IMR-90 (cell line): ENCODE data around the gene FAM32A. TPM values are rescaled to one million over a fixed set of nuclear protein-coding genes. Genes with fewer than 3 reads are reported as not detected.

Experiments
- ATAC-seq: fragments of 200-7000 bp; cut with Tn5 transposase; 2 replicates; pipeline ENCODE4 v1.9.1; 2020; ENCODE audit warnings: low read depth, mild to moderate bottlenecking, moderate library complexity
- BruUV-seq: library from RNA; stranded (reverse); fragments of 400-500 nt; replicated peaks from 2 replicates; lab custom pipeline; 2021; lab: Mats Ljungman, UMichigan
- CTCF ChIA-PET: fragments of 300-600 bp; formaldehyde crosslinking; extraction: SDS; loops from one replicate; lab custom pipeline; 2021; ENCODE audit warnings: antibody characterized with exemption; lab: Yijun Ruan, JAX
- POLR2A ChIA-PET: fragments of 300-600 bp; sonication (Branson Sonifier 250); formaldehyde crosslinking; loops from one replicate; lab custom pipeline; 2022; ENCODE audit warnings: antibody characterized with exemption; ENCODE audit not compliant: unreplicated experiment; lab: Charles Lee
- DNase-seq: peaks from one replicate; pipeline ENCODE4 v3.0.0; 2013
- H2AFZ ChIP-seq: replicated peaks from 2 replicates; pipeline ENCODE3; 2013; ENCODE audit warnings: low read length, mild to moderate bottlenecking; ENCODE audit not compliant: poor library complexity
- H2AK5ac ChIP-seq: 2 replicates; pipeline ENCODE4 v1.6.1; 2013; ENCODE audit warnings: low read depth, low read length, inconsistent platforms
- H2AK9ac ChIP-seq: replicated peaks from 2 replicates; pipeline ENCODE3; 2013; ENCODE audit warnings: mild to moderate bottlenecking, low read depth, low read length, moderate library complexity; ENCODE audit not compliant: poor library complexity
- H2BK120ac ChIP-seq: 2 replicates; pipeline ENCODE4 v1.6.1; 2013; ENCODE audit warnings: low read depth, low read length, inconsistent platforms
- H2BK15ac ChIP-seq: 3 replicates; pipeline ENCODE4 v1.6.1; 2013; ENCODE audit warnings: low read depth, low read length, inconsistent platforms
- H2BK20ac ChIP-seq: 2 replicates; pipeline ENCODE4 v1.6.1; 2013; ENCODE audit warnings: low read depth, mild to moderate bottlenecking, inconsistent platforms, low read length, moderate library complexity
- H2BK5ac ChIP-seq: 2 replicates; pipeline ENCODE4 v1.6.1; 2013; ENCODE audit warnings: mild to moderate bottlenecking, low read depth, low read length, inconsistent platforms; ENCODE audit not compliant: poor library complexity, severe bottlenecking
- H3K14ac ChIP-seq: replicated peaks from 2 replicates; pipeline ENCODE4 v1.6.1; 2013; ENCODE audit warnings: low read depth, low read length, inconsistent platforms
- H3K18ac ChIP-seq: 2 replicates; pipeline ENCODE4 v1.6.1; 2013; ENCODE audit warnings: low read depth, low read length, control low read depth
- H3K23ac ChIP-seq: 2 replicates; pipeline ENCODE4 v1.6.1; 2013; ENCODE audit warnings: low read depth, low read length, inconsistent platforms
- H3K27ac ChIP-seq: 2 replicates; pipeline ENCODE4 v1.5.1; 2013; ENCODE audit warnings: mild to moderate bottlenecking, control low read depth, low read length; ENCODE audit not compliant: insufficient read depth
- H3K27me3 ChIP-seq: 2 replicates; pipeline ENCODE4 v1.6.1; 2013; ENCODE audit warnings: low read length; ENCODE audit not compliant: control insufficient read depth, insufficient read depth
- H3K36me3 ChIP-seq: 2 replicates; pipeline ENCODE4 v1.6.1; 2013; ENCODE audit warnings: low read length, mixed read lengths; ENCODE audit not compliant: control insufficient read depth, insufficient read depth
- H3K4ac ChIP-seq: 2 replicates; pipeline ENCODE4 v1.6.1; 2013; ENCODE audit warnings: low read depth, low read length, inconsistent platforms
- H3K4me1 ChIP-seq: 2 replicates; pipeline ENCODE4 v1.6.1; 2013; ENCODE audit warnings: low read length, mixed read lengths; ENCODE audit not compliant: control insufficient read depth, insufficient read depth
- H3K4me2 ChIP-seq: 2 replicates; pipeline ENCODE4 v1.6.1; 2013; ENCODE audit warnings: low read depth, mild to moderate bottlenecking, control low read depth, low read length, moderate library complexity
- H3K4me3 ChIP-seq: 2 replicates; pipeline ENCODE4 v1.5.1; 2013; ENCODE audit warnings: low read depth, mild to moderate bottlenecking, control low read depth, low read length, moderate library complexity; ENCODE audit not compliant: insufficient read depth
- H3K56ac ChIP-seq: 2 replicates; pipeline ENCODE4 v1.6.1; 2013; ENCODE audit warnings: low read length, inconsistent platforms; ENCODE audit not compliant: insufficient read depth; ENCODE audit errors: extremely low read depth
- H3K79me1 ChIP-seq, 2 experiments: 2 replicates each; pipeline ENCODE4 v1.6.1; 2013; ENCODE audit warnings: low read length in 2 of 2, inconsistent platforms in 1 of 2, low read depth in 1 of 2
- H3K9ac ChIP-seq: 2 replicates; pipeline ENCODE4 v1.6.1; 2013; ENCODE audit warnings: low read depth, low read length, control low read depth
- H3K9me1 ChIP-seq: 2 replicates; pipeline ENCODE4 v1.6.1; 2013; ENCODE audit warnings: low read length, inconsistent platforms; ENCODE audit not compliant: insufficient read depth
- H3K9me3 ChIP-seq: 2 replicates; pipeline ENCODE4 v1.6.1; 2013; ENCODE audit warnings: low read length; ENCODE audit not compliant: control insufficient read depth, insufficient read depth
- H4K20me1 ChIP-seq: 2 replicates; pipeline ENCODE4 v1.6.1; 2013; ENCODE audit warnings: low read length, inconsistent platforms; ENCODE audit not compliant: insufficient read depth
- H4K5ac ChIP-seq: 2 replicates; pipeline ENCODE4 v1.6.1; 2013; ENCODE audit warnings: mild to moderate bottlenecking, low read depth, low read length, control low read depth
- H4K8ac ChIP-seq, 2 experiments: 2 replicates each; pipeline ENCODE4 v1.6.1; 2013; ENCODE audit warnings: low read depth in 2 of 2, low read length in 2 of 2, control low read depth in 1 of 2, inconsistent platforms in 1 of 2
- H4K91ac ChIP-seq: 2 replicates; pipeline ENCODE4 v1.6.1; 2013; ENCODE audit warnings: low read depth, low read length, inconsistent platforms; ENCODE audit not compliant: insufficient read depth
- BHLHE40 ChIP-seq: fragments of 150-350 bp; IDR thresholded peaks from 2 replicates; pipeline ENCODE4 v1.6.1; 2016; ENCODE audit warnings: mild to moderate bottlenecking, low read depth, low read length
- CEBPB ChIP-seq: IDR thresholded peaks from 2 replicates; pipeline ENCODE4 v1.6.1; 2012; ENCODE audit warnings: low read depth, low read length, improper control_type of control experiment
- CHD1 ChIP-seq: IDR thresholded peaks from 2 replicates; pipeline ENCODE4 v1.6.1; 2012; ENCODE audit warnings: low read depth, low read length, improper control_type of control experiment
- FOS ChIP-seq: fragments of 150-350 bp; IDR thresholded peaks from 2 replicates; pipeline ENCODE4 v1.6.1; 2016; ENCODE audit warnings: low read depth, low read length
- MAFK ChIP-seq: IDR thresholded peaks from 2 replicates; pipeline ENCODE4 v1.6.1; 2012; ENCODE audit warnings: low read depth, low read length, improper control_type of control experiment
- MAZ ChIP-seq: IDR thresholded peaks from 2 replicates; pipeline ENCODE4 v1.6.1; 2012; ENCODE audit warnings: low read depth, mild to moderate bottlenecking, low read length, improper control_type of control experiment, moderate library complexity, borderline replicate concordance
- MXI1 ChIP-seq: IDR thresholded peaks from 2 replicates; pipeline ENCODE4 v1.6.1; 2012; ENCODE audit warnings: low read depth, mild to moderate bottlenecking, low read length, moderate library complexity, borderline replicate concordance
- NFE2L2 ChIP-seq: fragments of 150-350 bp; IDR thresholded peaks from 2 replicates; pipeline ENCODE4 v1.6.1; 2016; ENCODE audit warnings: low read depth, mild to moderate bottlenecking, low read length
- POLR2A ChIP-seq: IDR thresholded peaks from 2 replicates; pipeline ENCODE4 v1.6.1; 2012; ENCODE audit warnings: mild to moderate bottlenecking, low read depth, low read length
- RAD21 ChIP-seq: IDR thresholded peaks from 2 replicates; pipeline ENCODE4 v1.6.1; 2012; ENCODE audit warnings: low read length, improper control_type of control experiment
- RCOR1 ChIP-seq: IDR thresholded peaks from 2 replicates; pipeline ENCODE4 v1.6.1; 2012; ENCODE audit warnings: mild to moderate bottlenecking, low read length, improper control_type of control experiment; ENCODE audit not compliant: insufficient replicate concordance
- RFX5 ChIP-seq: IDR thresholded peaks from 2 replicates; pipeline ENCODE4 v1.8.0; 2012; ENCODE audit warnings: low read depth, mild to moderate bottlenecking, low read length, moderate library complexity
- SMC3 ChIP-seq: fragments of 150-350 bp; IDR thresholded peaks from 2 replicates; pipeline ENCODE4 v1.6.1; 2016; ENCODE audit warnings: low read depth, mild to moderate bottlenecking, antibody characterized with exemption, low read length, moderate library complexity
- USF2 ChIP-seq: fragments of 150-350 bp; IDR thresholded peaks from 2 replicates; pipeline ENCODE4 v1.6.1; 2017; ENCODE audit warnings: mild to moderate bottlenecking, antibody characterized with exemption, low read length, low read depth
- WGBS, 2 experiments: methylation state at CpG; one replicate each; pipeline versions ENCODE4 v1.1.5 to v1.1.7; 2013; ENCODE audit warnings: missing lambda C conversion rate in 2 of 2; ENCODE audit not compliant: insufficient read length in 1 of 2; ENCODE audit errors: extremely low coverage in 2 of 2; 5-methylcytosine and 5-hydroxymethylcytosine counted together
- dilution Hi-C: fragments of 300-500 bp; cut with HindIII; formaldehyde crosslinking; loops from one replicate; pipeline ENCODE4 v1.14.3; 2018; ENCODE audit warnings: low sequenced_read_pairs; ENCODE audit not compliant: unreplicated experiment
- in situ Hi-C: fragments of 300-500 bp; cut with MboI; formaldehyde crosslinking; loops from 3 replicates; pipeline ENCODE4 v1.14.3; 2019; ENCODE audit warnings: low sequenced_read_pairs, inconsistent platforms, mixed read lengths
- intact Hi-C: fragments of 100-400 bp; cut with micrococcal nuclease; formaldehyde crosslinking; loops from 2 replicates; pipeline ENCODE4 v1.10.0; 2022
- polyA plus RNA-seq, 3 experiments: library from polyadenylated mRNA; depleted of rRNA; stranded (reverse); fragments of >200 nt; gene quantifications; 2 replicates each; pipeline ENCODE4 v1.2.3, GENCODE V29; 2012; ENCODE audit warnings: low replicate concordance in 1 of 3
- total RNA-seq: library from RNA; depleted of rRNA; stranded (reverse); fragments of >200 nt; gene quantifications from 2 replicates; pipeline ENCODE4 v1.2.3, GENCODE V29; 2012
- TF ChIP-seq, protein P1 (sequence below): fragments of 150-350 bp; IDR thresholded peaks from 2 replicates; pipeline ENCODE4 v1.6.1; 2016; ENCODE audit warnings: low read depth, mild to moderate bottlenecking, low read length, moderate library complexity, borderline replicate concordance
- TF ChIP-seq, protein P2 (sequence below): conservative IDR thresholded peaks from 2 replicates; pipeline ENCODE4 v1.5.1; 2012; ENCODE audit warnings: mild to moderate bottlenecking, low read depth, low read length, improper control_type of control experiment

The FAM32A gene
- total and polyA plus RNA-seq, 2 of the 4 experiments (the other 2 are of a cell fraction), result 99.5 to 130 TPM

DNA sequence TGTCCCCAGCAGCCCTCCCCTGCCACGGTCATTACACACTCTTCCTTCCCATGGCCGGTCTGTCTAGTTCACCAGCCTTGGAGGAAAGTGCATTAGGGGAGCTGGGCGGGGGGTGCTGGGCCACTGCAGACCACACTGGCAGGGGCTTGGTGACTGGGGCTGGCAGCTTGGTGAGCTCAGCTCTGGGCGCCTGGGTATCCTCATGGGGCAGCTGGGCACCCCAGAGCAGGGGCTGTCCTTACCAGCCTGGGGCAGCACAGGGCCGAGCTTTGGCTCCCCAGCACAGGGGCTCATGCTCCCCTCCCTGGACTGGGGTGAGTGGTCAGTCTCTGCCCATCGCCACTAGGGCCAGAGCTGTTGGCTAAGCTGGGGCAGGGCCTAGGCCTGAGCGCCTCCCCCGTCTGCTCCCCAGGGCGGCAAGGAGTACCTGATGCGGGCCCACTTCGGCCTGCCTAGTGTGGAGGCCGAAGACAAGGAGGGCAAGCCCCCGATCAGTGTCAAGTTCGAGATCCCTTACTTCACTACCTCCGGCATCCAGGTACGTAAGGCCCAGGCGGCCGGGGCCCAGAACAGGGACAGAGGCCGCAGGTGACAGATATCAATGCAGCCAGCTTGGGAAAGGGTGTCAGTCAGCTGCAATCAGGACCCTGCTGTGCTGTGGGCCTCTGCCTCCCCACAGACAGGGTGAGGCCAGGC lies 48.0 kb downstream of the FAM32A start:
- peaks cover 11 to 15% of the 10 kb centered on the region in 2 experiments; a peak in 3 of 4 replicates for H3K79me1 ChIP-seq
- H3K9me3 ChIP-seq, result no peaks in the 10 kb centered on the region
- H3K23ac ChIP-seq, result no peak overlapping the region
- H3K4ac ChIP-seq, result no peak overlapping the region
- H3K18ac ChIP-seq, result no peak overlapping the region
- H2BK20ac ChIP-seq, result no peak overlapping the region
- no peaks in the 10 kb centered on the region for H3K27me3 ChIP-seq
- H4K91ac ChIP-seq, result no peak overlapping the region
- no peaks in the 10 kb centered on the region for H3K4me1 ChIP-seq
- ChIA-PET CTCF (no interaction called here), POLR2A (no interaction called here)
- no peaks in the 10 kb centered on the region; the same call in 1 of the 2 replicates for H3K9me1 ChIP-seq
- intact Hi-C loops (no loop called here), in situ Hi-C loops (no loop called here), dilution Hi-C loops (no loop called here)
- H2AK9ac ChIP-seq, result peak overlapping the region; percentile 28
- no peak overlapping the region for H2AK5ac ChIP-seq
- no peak overlapping the region for H3K56ac ChIP-seq
- no peak overlapping the region for H3K4me3 ChIP-seq
- H3K9ac ChIP-seq, result no peak overlapping the region
- H2BK5ac ChIP-seq, result no peak overlapping the region
- H4K20me1 ChIP-seq, result peaks cover 5% of the 10 kb centered on the region; the same call in 1 of the 2 replicates
- ATAC-seq, result no peak
- no peak overlapping the region for H3K27ac ChIP-seq
- no peak overlapping the region for H3K14ac ChIP-seq
- no peak for DNase-seq
- TF ChIP-seq USF2, result no peak
- TF ChIP-seq, protein P1, sequence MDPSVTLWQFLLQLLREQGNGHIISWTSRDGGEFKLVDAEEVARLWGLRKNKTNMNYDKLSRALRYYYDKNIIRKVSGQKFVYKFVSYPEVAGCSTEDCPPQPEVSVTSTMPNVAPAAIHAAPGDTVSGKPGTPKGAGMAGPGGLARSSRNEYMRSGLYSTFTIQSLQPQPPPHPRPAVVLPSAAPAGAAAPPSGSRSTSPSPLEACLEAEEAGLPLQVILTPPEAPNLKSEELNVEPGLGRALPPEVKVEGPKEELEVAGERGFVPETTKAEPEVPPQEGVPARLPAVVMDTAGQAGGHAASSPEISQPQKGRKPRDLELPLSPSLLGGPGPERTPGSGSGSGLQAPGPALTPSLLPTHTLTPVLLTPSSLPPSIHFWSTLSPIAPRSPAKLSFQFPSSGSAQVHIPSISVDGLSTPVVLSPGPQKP, result no peak
- TF ChIP-seq CEBPB, result no peak
- no peak for TF ChIP-seq RFX5
- TF ChIP-seq MAFK, result no peak
- TF ChIP-seq, protein P2, sequence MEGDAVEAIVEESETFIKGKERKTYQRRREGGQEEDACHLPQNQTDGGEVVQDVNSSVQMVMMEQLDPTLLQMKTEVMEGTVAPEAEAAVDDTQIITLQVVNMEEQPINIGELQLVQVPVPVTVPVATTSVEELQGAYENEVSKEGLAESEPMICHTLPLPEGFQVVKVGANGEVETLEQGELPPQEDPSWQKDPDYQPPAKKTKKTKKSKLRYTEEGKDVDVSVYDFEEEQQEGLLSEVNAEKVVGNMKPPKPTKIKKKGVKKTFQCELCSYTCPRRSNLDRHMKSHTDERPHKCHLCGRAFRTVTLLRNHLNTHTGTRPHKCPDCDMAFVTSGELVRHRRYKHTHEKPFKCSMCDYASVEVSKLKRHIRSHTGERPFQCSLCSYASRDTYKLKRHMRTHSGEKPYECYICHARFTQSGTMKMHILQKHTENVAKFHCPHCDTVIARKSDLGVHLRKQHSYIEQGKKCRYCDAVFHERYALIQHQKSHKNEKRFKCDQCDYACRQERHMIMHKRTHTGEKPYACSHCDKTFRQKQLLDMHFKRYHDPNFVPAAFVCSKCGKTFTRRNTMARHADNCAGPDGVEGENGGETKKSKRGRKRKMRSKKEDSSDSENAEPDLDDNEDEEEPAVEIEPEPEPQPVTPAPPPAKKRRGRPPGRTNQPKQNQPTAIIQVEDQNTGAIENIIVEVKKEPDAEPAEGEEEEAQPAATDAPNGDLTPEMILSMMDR, result no peak
- no peak for TF ChIP-seq CHD1
- TF ChIP-seq MAZ, result no peak
- no peak for TF ChIP-seq RAD21
- TF ChIP-seq BHLHE40, result no peak
- TF ChIP-seq FOS, result no peak
- TF ChIP-seq NFE2L2, result no peak
- no peak for TF ChIP-seq POLR2A
- TF ChIP-seq RCOR1, result no peak
- TF ChIP-seq SMC3, result no peak
- TF ChIP-seq MXI1, result no peak
- no peak overlapping the region for H2BK15ac ChIP-seq
- no peak overlapping the region for H4K8ac ChIP-seq
- no peak overlapping the region for H4K5ac ChIP-seq
- peaks cover 71% of the 10 kb centered on the region for H3K36me3 ChIP-seq
- no TSS peak for BruUV-seq
- H2AFZ ChIP-seq, result no peak overlapping the region
- no peak overlapping the region for H2BK120ac ChIP-seq
- H3K4me2 ChIP-seq, result no peak overlapping the region
- 100% methylated on average over 3 of the region's 19 CpGs; no CpG with 5 or more reads in 1 of the 2 experiments for WGBS, 2 experiments
